CD14-positive monocyte (primary cell): ENCODE data around the gene ABCB4. TPM values are rescaled to one million over a fixed set of nuclear protein-coding genes. Genes with fewer than 3 reads are reported as not detected.

ENCODE experiments used
- DNase-seq, 3 donors: peaks; one replicate each; pipeline ENCODE4 v3.0.0-alpha.2; 2011 to 2022
- H2AFZ ChIP-seq: 2 replicates; pipeline ENCODE4 v1.6.0; 2012; ENCODE audit warnings: mild to moderate bottlenecking, low read depth, low read length, inconsistent platforms; ENCODE audit not compliant: insufficient read depth, poor library complexity, severe bottlenecking
- H3K27ac ChIP-seq, 2 donors: 1 replicate in 1 of 2; 2 replicates in 1 of 2; pipeline ENCODE4 v1.5.1; 2012 to 2013; ENCODE audit warnings: low read length in 2 of 2, control low read depth in 1 of 2, inconsistent platforms in 1 of 2, low read depth in 1 of 2, mild to moderate bottlenecking in 1 of 2
- H3K27me3 ChIP-seq, 2 donors: one replicate each; pipeline versions ENCODE4 v1.6.0 to v1.6.1; 2011 to 2013; ENCODE audit warnings: low read length in 2 of 2; ENCODE audit not compliant: control insufficient read depth in 2 of 2, insufficient read depth in 2 of 2
- H3K36me3 ChIP-seq, 2 donors: replicated peaks in 1 of 2; 1 replicate in 1 of 2; 2 replicates in 1 of 2; pipeline versions ENCODE4 v1.5.1 to v1.6.1; 2012 to 2013; ENCODE audit warnings: low read length in 2 of 2, control low read depth in 1 of 2, inconsistent platforms in 1 of 2, mild to moderate bottlenecking in 1 of 2; ENCODE audit not compliant: insufficient read depth in 2 of 2, control insufficient read depth in 1 of 2
- H3K4me1 ChIP-seq, 2 donors: 1 replicate in 1 of 2; 2 replicates in 1 of 2; pipeline versions ENCODE4 v1.5.1 to v1.6.1; 2012 to 2013; ENCODE audit warnings: low read length in 2 of 2, control low read depth in 1 of 2, inconsistent platforms in 1 of 2, mild to moderate bottlenecking in 1 of 2, moderate library complexity in 1 of 2; ENCODE audit not compliant: insufficient read depth in 2 of 2, control insufficient read depth in 1 of 2
- H3K4me2 ChIP-seq: replicated peaks from 2 replicates; pipeline ENCODE3; 2012; ENCODE audit warnings: low read length, moderate library complexity, mild to moderate bottlenecking; ENCODE audit not compliant: poor library complexity, severe bottlenecking; ENCODE audit errors: extremely low read depth
- H3K4me3 ChIP-seq, 3 experiments: fragments of 200-600 bp in 1 of 3; sonication (generic) in 1 of 3; replicated peaks in 1 of 3; 1 replicate in 2 of 3; 2 replicates in 1 of 3; pipeline ENCODE4 v1.5.1; 2011 to 2013; ENCODE audit warnings: low read length in 3 of 3, mild to moderate bottlenecking in 3 of 3, control low read depth in 2 of 3, low read depth in 2 of 3, inconsistent platforms in 1 of 3, moderate library complexity in 1 of 3
- H3K79me2 ChIP-seq: 2 replicates; pipeline ENCODE4 v1.6.0; 2012; ENCODE audit warnings: mild to moderate bottlenecking, control low read depth, inconsistent platforms, low read length, moderate library complexity; ENCODE audit not compliant: insufficient read depth
- H3K9ac ChIP-seq: 2 replicates; pipeline ENCODE4 v1.6.0; 2017; ENCODE audit warnings: low read length, mild to moderate bottlenecking; ENCODE audit not compliant: insufficient read depth, poor library complexity, severe bottlenecking
- H3K9me3 ChIP-seq, 2 donors: replicated peaks in 1 of 2; 1 replicate in 1 of 2; 2 replicates in 1 of 2; pipeline versions ENCODE4 v1.5.1 to v1.6.1; 2012 to 2013; ENCODE audit warnings: low read length in 2 of 2, control low read depth in 1 of 2; ENCODE audit not compliant: control insufficient read depth in 1 of 2, insufficient read depth in 1 of 2
- H4K20me1 ChIP-seq: 2 replicates; pipeline ENCODE4 v1.6.0; 2012; ENCODE audit warnings: mild to moderate bottlenecking, low read length, control low read depth, moderate library complexity; ENCODE audit not compliant: insufficient read depth
- H3K27ac Mint-ChIP-seq, 7 donors: one replicate each; pipeline ENCODE4 v1.8.0; 2020; ENCODE audit warnings: mild to moderate bottlenecking in 7 of 7, mixed read lengths in 7 of 7, moderate library complexity in 6 of 7, inconsistent platforms in 2 of 7
- H3K27me3 Mint-ChIP-seq, 3 donors: one replicate each; pipeline ENCODE4 v1.8.0; 2021 to 2022; ENCODE audit warnings: low read depth in 3 of 3, mild to moderate bottlenecking in 3 of 3, mixed read lengths in 3 of 3, moderate library complexity in 3 of 3, inconsistent platforms in 1 of 3
- H3K36me3 Mint-ChIP-seq, 2 donors: one replicate each; pipeline ENCODE4 v1.8.0; 2020; ENCODE audit warnings: mixed read lengths in 2 of 2, inconsistent platforms in 1 of 2, mild to moderate bottlenecking in 1 of 2
- H3K4me1 Mint-ChIP-seq: one replicate; pipeline ENCODE4 v1.8.0; 2020; ENCODE audit warnings: mild to moderate bottlenecking, mixed read lengths
- H3K4me3 Mint-ChIP-seq, 2 donors: one replicate each; pipeline ENCODE4 v1.8.0; 2020; ENCODE audit warnings: mild to moderate bottlenecking in 2 of 2, mixed read lengths in 2 of 2, moderate library complexity in 1 of 2
- H3K9me3 Mint-ChIP-seq, 7 donors: one replicate each; pipeline ENCODE4 v1.8.0; 2020 to 2022; ENCODE audit warnings: mixed read lengths in 7 of 7, mild to moderate bottlenecking in 6 of 7, moderate library complexity in 6 of 7, inconsistent platforms in 2 of 7
- WGBS: methylation state at CpG from one replicate; pipeline ENCODE4 v1.1.5; 2013; ENCODE audit warnings: missing lambda C conversion rate; ENCODE audit not compliant: insufficient coverage; 5-methylcytosine and 5-hydroxymethylcytosine counted together
- intact Hi-C, 2 donors: fragments of 100-400 bp; cut with micrococcal nuclease; formaldehyde crosslinking; loops; one replicate each; pipeline versions ENCODE4 v1.15.0 to v1.15.1; 2023
- polyA plus RNA-seq, 3 donors: library from polyadenylated mRNA; depleted of rRNA in 1 of 3; unstranded in 2 of 3; stranded (reverse) in 1 of 3; fragments of 300-500 nt in 2 of 3; fragments of >200 nt in 1 of 3; fragmentation: Illumina TruSeq in 2 of 3; gene quantifications; 1 replicate in 2 of 3; 2 replicates in 1 of 3; pipeline ENCODE4 v1.2.3, GENCODE V29; 2012 to 2021
- TF ChIP-seq, protein P1 (sequence below): fragments of 200-600 bp; IDR thresholded peaks from one replicate; pipeline ENCODE4 v1.8.0; 2022; ENCODE audit warnings: antibody characterized with exemption, mild to moderate bottlenecking

The ABCB4 gene
- polyA plus RNA-seq, 3 donors, result 0.09 TPM; not detected in 2

DNA sequence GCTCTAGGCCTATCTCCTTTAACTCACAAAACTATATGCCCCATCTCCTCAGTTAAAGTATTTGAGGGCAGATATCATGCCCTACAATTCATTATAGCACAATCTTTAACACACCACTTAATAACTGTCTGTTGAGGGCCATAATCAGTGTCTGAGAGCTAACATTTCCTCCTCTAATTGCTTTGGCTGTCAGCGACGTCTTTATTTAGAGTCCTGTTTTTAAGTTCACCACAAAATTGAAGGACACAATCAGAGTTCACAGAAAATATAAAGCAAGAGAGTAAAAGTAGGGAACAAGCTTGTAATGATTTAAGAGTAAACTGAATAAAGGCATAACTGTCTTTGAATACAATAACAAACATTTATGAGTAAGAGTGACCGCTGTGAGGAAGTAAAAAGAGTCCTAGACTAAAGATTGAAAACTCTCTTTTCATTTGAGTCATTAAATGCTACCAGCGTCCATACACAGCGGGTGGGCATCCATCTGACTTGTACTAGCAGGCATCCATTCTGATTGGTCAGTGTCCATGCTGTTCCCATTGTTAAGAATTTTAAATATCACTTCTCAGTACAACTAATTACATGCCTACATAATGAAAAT, 38.4 kb upstream of the ABCB4 start:
- Mint-ChIP-seq H3K4me3 (no peak overlapping the region), H3K9me3 (peaks cover 0 to 4% (median 0%) of the 10 kb centered on the region in 7 donors), H3K27ac (no peak overlapping the region), H3K4me1 (peaks cover 10% of the 10 kb centered on the region), H3K36me3 (no peaks in the 10 kb centered on the region), H3K27me3 (peaks cover 0 to 2% (median 0%) of the 10 kb centered on the region in 3 donors)
- H3K4me2 ChIP-seq, result no peak overlapping the region
- intact Hi-C loops, result no loop called here
- no peak for DNase-seq
- no peak overlapping the region for H3K9ac ChIP-seq
- H2AFZ ChIP-seq, result no peak overlapping the region
- 93% methylated on average over 2 of the region's 5 CpGs for WGBS
- no peaks in the 10 kb centered on the region for H4K20me1 ChIP-seq
- H3K4me1 ChIP-seq, result peaks cover 7% of the 10 kb centered on the region in 2 donors
- H3K27me3 ChIP-seq, result no peaks in the 10 kb centered on the region
- TF ChIP-seq, protein P1, sequence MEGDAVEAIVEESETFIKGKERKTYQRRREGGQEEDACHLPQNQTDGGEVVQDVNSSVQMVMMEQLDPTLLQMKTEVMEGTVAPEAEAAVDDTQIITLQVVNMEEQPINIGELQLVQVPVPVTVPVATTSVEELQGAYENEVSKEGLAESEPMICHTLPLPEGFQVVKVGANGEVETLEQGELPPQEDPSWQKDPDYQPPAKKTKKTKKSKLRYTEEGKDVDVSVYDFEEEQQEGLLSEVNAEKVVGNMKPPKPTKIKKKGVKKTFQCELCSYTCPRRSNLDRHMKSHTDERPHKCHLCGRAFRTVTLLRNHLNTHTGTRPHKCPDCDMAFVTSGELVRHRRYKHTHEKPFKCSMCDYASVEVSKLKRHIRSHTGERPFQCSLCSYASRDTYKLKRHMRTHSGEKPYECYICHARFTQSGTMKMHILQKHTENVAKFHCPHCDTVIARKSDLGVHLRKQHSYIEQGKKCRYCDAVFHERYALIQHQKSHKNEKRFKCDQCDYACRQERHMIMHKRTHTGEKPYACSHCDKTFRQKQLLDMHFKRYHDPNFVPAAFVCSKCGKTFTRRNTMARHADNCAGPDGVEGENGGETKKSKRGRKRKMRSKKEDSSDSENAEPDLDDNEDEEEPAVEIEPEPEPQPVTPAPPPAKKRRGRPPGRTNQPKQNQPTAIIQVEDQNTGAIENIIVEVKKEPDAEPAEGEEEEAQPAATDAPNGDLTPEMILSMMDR, result no peak
- no peak overlapping the region for H3K4me3 ChIP-seq
- H3K9me3 ChIP-seq, result no peaks in the 10 kb centered on the region
- H3K79me2 ChIP-seq, result no peaks in the 10 kb centered on the region
- H3K36me3 ChIP-seq, result no peaks in the 10 kb centered on the region
- no peak overlapping the region for H3K27ac ChIP-seq

DNA sequence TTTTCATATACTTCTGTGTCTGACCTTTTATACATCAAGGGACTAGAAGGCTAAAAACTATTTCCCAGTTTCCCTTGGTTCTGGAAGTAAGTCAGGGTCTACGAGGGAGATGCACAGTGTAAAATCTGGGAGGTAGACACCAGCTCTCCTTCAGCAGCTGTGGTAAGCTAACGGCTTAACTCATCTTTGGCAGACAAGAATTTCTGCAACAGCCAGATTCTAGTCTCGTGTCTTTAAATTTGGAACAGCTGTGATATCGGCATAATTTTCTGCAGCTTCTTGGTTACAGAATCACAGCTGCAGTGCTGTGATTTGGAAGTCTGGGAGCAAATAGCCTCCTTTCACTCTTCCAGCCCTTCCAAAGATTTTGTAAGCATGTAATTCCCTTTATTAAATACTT, 37.4 kb upstream of the ABCB4 start:
- Histone ChIP-seq H2AFZ (no peak overlapping the region), H3K27me3 (no peaks in the 10 kb centered on the region), H3K36me3 (no peaks in the 10 kb centered on the region), H3K4me1 (peaks cover 7% of the 10 kb centered on the region in 2 donors), H3K4me2 (no peak overlapping the region), H3K4me3 (no peak overlapping the region), H4K20me1 (no peaks in the 10 kb centered on the region), H3K9me3 (no peaks in the 10 kb centered on the region), H3K9ac (no peak overlapping the region), H3K79me2 (no peaks in the 10 kb centered on the region), H3K27ac (no peak overlapping the region)
- TF ChIP-seq, protein P1, result no peak
- Mint-ChIP-seq H3K4me3 (no peak overlapping the region), H3K27me3 (peaks cover 0 to 2% (median 0%) of the 10 kb centered on the region in 3 donors), H3K9me3 (peaks cover 0 to 4% (median 0%) of the 10 kb centered on the region in 7 donors), H3K36me3 (no peaks in the 10 kb centered on the region), H3K4me1 (peaks cover 12% of the 10 kb centered on the region), H3K27ac (no peak overlapping the region)
- 92% methylated on average over 2 of the region's 4 CpGs for WGBS
- intact Hi-C loops, result no loop called here
- no peak for DNase-seq
